ENCODE measurements around the gene ATP10D.
"Not testable (repeated sequence)": the region's sequence is repeated elsewhere in the genome, so short reads cannot be mapped to it uniquely, and the experiment has no call there.

The ATP10D gene

DNA sequence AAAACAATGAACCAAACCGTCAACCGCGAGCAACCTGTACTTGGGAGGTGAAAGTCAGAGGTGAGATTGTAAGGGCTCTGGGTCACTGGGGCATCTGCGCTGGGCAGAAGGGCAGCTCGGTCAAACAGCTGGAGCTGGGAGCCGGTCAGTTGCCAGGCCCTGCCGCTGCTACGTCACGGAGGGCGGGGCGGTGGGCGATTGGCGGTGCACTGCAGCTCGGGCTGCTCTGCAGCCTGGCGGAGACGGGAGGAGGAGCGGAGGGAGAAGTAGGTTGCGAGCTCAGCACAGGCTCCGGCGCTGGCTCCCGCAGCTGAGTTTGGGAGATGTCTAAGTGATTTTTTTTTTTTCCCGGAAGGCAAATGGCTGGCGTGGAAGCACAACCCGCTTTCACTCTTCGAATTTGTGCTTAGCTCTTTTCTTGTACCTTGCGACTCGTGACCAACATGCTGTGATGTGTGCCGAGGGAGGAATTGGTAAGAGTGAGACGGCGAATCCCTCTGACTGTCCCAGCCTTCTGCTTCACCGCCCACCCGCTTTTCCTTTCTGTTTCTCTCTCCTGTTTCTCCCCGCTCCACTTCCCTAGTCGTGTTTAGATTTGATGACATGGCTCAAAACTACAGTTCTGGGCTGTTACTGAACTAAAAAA lies at the start of gene ATP10D:
Gene ATP10D (plus strand): TSS at position 229 of the 646 bp plus-strand sequence. CDS start 27,266 bp downstream, outside the sequence.
- peak; percentile 26 to 50 for DNase-seq (ENCODE audit: low read depth in 2 of 2)

GRCh38 chr4:47442980-47443379 lies 42.1 kb upstream of the ATP10D start:
- DNase-seq (ENCODE audit: low read depth in 2 of 2): no peak

GRCh38 chr4:47444031-47444430 lies 41.0 kb upstream of the ATP10D start:
- no peak for DNase-seq (ENCODE audit: low read depth in 2 of 2)

DNA sequence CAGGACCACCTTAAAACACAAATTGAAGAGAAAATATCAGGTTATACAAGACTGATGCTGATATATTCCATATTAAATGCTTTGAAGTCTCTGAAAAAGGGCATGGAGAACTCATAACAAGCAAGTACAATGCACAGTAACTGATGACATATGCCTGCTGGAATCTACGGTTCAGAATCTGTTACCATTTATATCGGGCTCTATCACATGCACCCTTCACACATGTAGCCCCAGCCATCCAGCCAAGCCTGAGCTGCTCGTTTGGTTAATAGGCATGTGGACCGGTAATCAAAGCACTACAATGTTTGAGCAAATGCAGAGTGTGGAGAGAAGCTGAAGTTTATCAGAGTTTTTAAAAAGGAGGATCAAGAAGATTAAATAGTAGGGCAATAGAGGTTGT lies 33.4 kb upstream of the ATP10D start:
- no peak for DNase-seq (ENCODE audit: low read depth in 2 of 2)

- no peak for DNase-seq (ENCODE audit: low read depth in 2 of 2)
Observed at GRCh38 chr4:47462799-47463234, 22.3 kb upstream of the ATP10D start.

DNA sequence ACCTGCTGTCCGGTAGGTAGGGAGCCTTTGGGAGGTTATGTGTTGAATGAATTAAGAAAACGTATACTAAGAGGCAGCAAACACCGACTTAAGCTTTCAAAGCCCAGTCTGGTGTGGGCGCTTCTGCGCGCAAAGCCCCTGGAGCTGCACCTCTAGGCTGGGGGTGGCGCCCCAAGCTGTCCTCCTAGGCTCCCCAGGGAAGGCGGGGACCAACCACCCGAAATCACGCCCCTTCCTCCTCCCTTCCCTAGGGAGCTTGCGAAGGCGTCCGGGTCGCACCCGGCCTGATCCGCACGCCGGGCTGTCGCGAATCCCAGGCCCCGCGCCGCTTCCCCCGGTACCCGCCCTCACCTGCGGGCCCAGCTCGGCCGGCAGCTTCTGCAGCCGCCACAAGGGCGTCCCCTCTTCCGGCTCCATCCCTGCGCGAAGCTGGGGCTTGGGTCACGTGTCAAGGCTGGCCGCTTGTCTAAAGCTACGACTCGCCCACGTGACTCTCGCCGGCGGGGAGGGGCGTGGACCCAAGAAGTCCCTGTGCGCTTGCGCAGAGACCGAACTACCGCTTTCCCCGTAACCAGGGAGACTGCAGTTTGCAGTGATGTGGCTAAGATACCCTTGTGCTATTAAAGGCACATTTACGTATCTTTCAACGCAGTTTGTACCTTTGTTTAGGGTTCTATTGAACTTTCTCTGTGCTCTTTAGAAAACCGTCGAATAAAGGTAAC lies 21.7 kb upstream of the ATP10D start, which contains the start of gene COMMD8:
Gene COMMD8 (minus strand): TSS at position 468 of the 722 bp plus-strand sequence. CDS start 51 bp downstream, at position 417.
- DNase-seq (ENCODE audit: low read depth in 2 of 2): peak; percentile 93 to 95

GRCh38 chr4:47465004-47465403 lies 20.1 kb upstream of the ATP10D start:
- no peak for DNase-seq (ENCODE audit: low read depth in 2 of 2)

GRCh38 chr4:47466056-47466785 lies 18.9 kb upstream of the ATP10D start:
- no peak for DNase-seq (ENCODE audit: low read depth in 2 of 2)

GRCh38 chr4:47468706-47469365 lies 16.2 kb upstream of the ATP10D start:
- no peak for DNase-seq (ENCODE audit: low read depth in 2 of 2)

GRCh38 chr4:47469951-47470350 lies 15.1 kb upstream of the ATP10D start:
- no peak for DNase-seq (ENCODE audit: low read depth in 2 of 2)

- no peak for DNase-seq (ENCODE audit: low read depth in 2 of 2)
Observed at GRCh38 chr4:47471064-47471463, 14.0 kb upstream of the ATP10D start.

DNA sequence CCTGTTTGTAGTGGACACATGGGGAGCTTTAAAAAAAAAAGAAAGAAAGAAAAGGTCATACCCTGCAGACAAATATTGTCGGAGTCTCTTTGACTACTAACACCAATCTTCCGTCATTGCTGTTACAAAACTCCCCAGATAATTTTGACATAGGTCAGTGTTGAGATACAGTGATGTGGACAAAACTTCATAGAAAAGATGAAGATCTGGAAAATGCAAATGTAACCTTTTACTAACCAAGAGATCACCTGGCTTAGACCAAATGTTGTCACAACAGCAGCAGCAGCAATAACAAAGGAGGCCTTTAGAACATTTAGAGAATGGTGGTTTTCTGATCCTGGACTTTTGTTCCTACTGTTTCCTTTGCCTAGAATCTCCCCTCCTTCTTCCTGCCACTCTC lies 13.5 kb upstream of the ATP10D start:
- no peak for DNase-seq (ENCODE audit: low read depth in 2 of 2)

DNA sequence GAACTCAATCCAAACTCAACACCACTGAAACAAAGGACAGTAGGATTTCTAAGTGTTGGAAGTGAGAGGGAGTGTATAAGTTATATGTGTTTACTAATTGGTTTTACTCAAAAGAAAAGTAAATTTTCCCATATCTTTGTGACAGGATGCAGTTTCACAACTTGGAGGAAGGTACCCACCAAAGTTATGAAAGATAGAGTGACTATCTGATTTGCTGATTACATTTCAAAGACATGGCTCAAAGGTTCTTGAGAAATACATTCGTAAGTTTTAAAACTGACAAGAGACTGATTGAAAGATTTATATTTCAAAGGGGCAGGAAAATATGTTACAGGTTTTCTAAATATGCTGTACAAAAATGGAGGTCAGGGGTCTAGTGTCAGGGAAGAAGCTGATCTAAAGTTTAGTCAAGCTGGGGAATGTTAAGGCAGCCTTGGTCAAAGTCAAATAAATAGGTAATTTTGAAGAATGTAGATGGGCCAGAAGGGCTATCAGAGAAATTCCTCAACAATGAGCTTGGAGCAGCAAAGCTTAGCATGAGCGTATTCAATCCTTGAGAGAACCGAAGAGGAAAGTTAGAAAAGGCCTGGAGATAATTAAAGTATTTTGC lies 11.8 kb upstream of the ATP10D start:
- no peak for DNase-seq (ENCODE audit: low read depth in 2 of 2)

DNA sequence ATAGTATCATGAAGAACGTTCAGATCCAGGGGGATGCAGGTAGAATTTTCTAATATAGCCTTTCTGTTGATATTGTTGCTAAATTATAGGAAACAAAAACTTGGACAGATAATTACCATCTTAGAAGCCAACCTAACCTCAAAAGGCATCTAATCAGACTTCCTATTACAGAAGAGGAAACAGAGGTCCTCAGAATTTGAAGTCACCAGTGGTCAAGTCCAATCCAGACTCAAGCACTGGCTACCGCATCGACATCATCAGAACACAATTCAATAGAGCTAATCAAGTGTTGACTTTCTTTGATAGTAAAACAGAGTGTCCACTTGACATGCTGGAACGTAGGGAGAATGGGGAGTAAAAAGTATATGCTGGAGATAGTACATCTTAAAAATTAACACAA lies 10.3 kb upstream of the ATP10D start:
- no peak for DNase-seq (ENCODE audit: low read depth in 2 of 2)

DNA sequence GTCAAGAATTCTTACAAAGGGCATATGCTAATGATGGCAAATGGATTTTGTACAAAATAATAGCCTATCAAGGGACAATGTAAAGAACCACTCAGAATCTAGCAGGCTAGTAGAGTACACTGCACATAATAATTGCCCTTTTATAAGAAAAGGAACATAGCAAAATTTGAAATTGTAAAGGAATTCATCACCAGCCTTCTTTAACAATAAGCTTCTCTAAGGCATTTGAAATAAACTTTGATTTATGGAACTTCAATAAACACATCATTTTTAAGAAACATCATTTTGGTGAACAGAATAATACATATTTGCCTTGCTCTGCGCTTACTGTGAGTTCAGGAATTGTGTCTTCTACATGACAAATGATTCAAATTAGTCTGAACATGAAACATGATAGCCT lies 9.7 kb upstream of the ATP10D start:
- no peak for DNase-seq (ENCODE audit: low read depth in 2 of 2)

GRCh38 chr4:47478804-47479203 lies 6.3 kb upstream of the ATP10D start:
- DNase-seq (ENCODE audit: low read depth in 2 of 2): no peak

DNA sequence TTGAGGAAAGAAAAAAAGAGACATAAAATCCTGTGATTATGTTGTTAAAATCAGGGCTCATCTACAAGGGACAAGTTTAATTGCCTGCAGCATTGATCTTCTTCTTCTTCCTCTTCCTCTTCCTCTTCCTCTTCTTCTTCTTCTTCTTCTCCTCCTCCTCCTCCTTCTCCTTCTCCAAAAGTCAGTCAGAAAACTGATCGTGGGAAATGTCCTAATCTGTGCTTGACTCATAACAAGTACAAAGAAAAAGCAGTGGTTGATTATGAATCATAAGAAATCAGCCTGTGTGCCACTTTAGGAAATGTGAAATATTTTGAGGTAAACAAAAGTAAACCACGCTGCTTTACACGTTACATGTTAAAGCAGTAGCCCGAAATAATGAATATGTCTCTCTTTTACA lies 2.7 kb upstream of the ATP10D start:
- DNase-seq (ENCODE audit: low read depth in 2 of 2): no peak

GRCh38 chr4:47483745-47484144 lies 1.3 kb upstream of the ATP10D start:
- DNase-seq (ENCODE audit: low read depth in 2 of 2): no peak

GRCh38 chr4:47484168-47484567 lies 907 bp upstream of the ATP10D start:
- DNase-seq (ENCODE audit: low read depth in 2 of 2): no peak

DNA sequence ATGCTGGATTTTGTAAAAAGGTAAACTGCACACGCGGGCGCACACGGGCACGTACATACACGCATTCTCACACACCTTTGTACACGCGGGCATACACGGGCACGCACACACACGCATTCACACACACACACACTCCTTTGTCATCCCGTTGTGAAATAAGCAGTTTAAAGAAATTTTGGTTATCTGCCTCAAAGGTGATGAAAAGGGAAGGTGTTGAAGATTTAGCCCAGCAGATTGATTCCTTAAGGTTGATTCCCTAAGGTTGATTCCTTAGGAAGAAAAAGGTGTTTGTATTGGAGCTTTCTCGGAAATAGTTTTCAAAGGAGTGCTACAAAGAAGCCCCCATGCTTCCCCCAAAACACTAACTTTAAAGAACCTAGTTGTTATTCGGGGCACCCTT lies 693 bp downstream of the ATP10D start:
- DNase-seq (ENCODE audit: low read depth in 2 of 2): no peak

GRCh38 chr4:47486231-47486673 lies 1.2 kb downstream of the ATP10D start:
- DNase-seq (ENCODE audit: low read depth in 2 of 2): no peak

DNA sequence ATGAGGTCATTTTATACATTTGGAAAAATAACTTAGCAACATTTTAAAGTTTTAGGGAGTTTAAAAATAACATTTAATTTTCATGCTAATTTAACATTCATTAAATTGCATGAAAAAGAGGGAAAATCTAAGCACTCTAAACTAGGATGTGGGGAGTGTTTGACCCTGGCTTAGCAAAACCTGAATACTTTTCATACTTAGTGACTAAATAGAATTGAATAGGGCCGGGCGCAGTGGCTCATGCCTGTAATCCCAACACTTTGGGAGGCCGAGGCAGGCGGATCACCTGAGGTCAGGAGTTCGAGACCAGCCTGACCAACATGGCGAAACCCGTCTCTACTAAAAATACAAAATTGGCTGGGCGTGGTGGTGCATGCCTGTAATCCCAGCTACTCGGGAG lies 1.7 kb downstream of the ATP10D start:
- not testable (repeated sequence) for DNase-seq (ENCODE audit: low read depth in 2 of 2)
